A549 (cell line): ENCODE results near the gene TRIAP1. TPM values are rescaled to one million over a fixed set of nuclear protein-coding genes. Genes with fewer than 3 reads are reported as not detected.
A peak's percentile ranks its signal among the peaks of the same experiment; 100 is the strongest.

Experiments
- ATAC-seq, 2 experiments: fragments of 200-7000 bp in 1 of 2; fragments of >200 bp in 1 of 2; cut with Nextera tagmentation in 1 of 2; cut with Tn5 transposase in 1 of 2; 3 replicates each; pipeline versions ENCODE4 v1.8.0 to v1.9.1; 2018 to 2020; ENCODE audit warnings: mild to moderate bottlenecking in 1 of 2, moderate library complexity in 1 of 2
- CTCF ChIA-PET: fragments of 300-600 bp; sonication (Branson Sonifier 250); formaldehyde crosslinking; extraction: SDS; loops from one replicate; lab custom pipeline; 2021; ENCODE audit warnings: antibody characterized with exemption, inconsistent platforms; lab: Yijun Ruan, JAX
- POLR2A ChIA-PET: fragments of 350-600 bp; formaldehyde crosslinking; extraction: SDS; loops from one replicate; lab custom pipeline; 2021; ENCODE audit warnings: antibody characterized with exemption, inconsistent platforms; lab: Yijun Ruan, JAX
- DNase-seq, 2 experiments: peaks; one replicate each; pipeline versions ENCODE4 v3.0.0 to v3.0.0-alpha.2; 2011 to 2016; ENCODE audit warnings: low read depth in 1 of 2, low spot score in 1 of 2
- FAIRE-seq: peaks from 2 replicates; lab custom pipeline; 2011; peaks lifted over from hg19 to GRCh38; lab: Jason Lieb, UNC
- H3K27ac ChIP-seq, 2 experiments: fragments of >200 bp; sonication (Bioruptor Twin); formaldehyde crosslinking; 3 replicates each; pipeline ENCODE4 v1.5.1; 2016 to 2017
- H3K4me1 ChIP-seq: fragments of >200 bp; sonication (Bioruptor Twin); formaldehyde crosslinking; 3 replicates; pipeline ENCODE4 v1.6.1; 2016
- H3K4me2 ChIP-seq: fragments of >200 bp; sonication (Bioruptor Twin); formaldehyde crosslinking; 3 replicates; pipeline ENCODE4 v1.6.1; 2016
- H3K4me3 ChIP-seq: fragments of >200 bp; sonication (Bioruptor Twin); formaldehyde crosslinking; 3 replicates; pipeline ENCODE4 v1.5.1; 2016
- H3K9me3 ChIP-seq: fragments of >200 bp; sonication (Bioruptor Twin); formaldehyde crosslinking; 3 replicates; pipeline ENCODE4 v1.6.1; 2016
- CBX8 ChIP-seq: fragments of 200-600 bp; sonication (generic); IDR thresholded peaks from 2 replicates; pipeline ENCODE4 v1.6.1; 2016
- FOSL2 ChIP-seq, 2 experiments: fragments of 450-650 bp in 1 of 2; fragments of >200 bp in 1 of 2; sonication (Bioruptor Twin) in 1 of 2; formaldehyde crosslinking; IDR thresholded peaks; 2 replicates each; pipeline versions ENCODE4 v1.5.0 to v1.6.1; 2016 to 2020; ENCODE audit warnings: mild to moderate bottlenecking in 1 of 2, moderate library complexity in 1 of 2
- HOXB5 ChIP-seq: fragments of 250-450 bp; sonication (Bioruptor Pico); IDR thresholded peaks from 2 replicates; pipeline ENCODE4 v1.5.0; 2020; ENCODE audit warnings: mild to moderate bottlenecking, moderate library complexity
- JUN ChIP-seq, 2 experiments: fragments of >200 bp; sonication (Bioruptor Twin); formaldehyde crosslinking; IDR thresholded peaks; 2 replicates in 1 of 2; 3 replicates in 1 of 2; pipeline ENCODE4 v1.6.1; 2016 to 2017
- KDM1A ChIP-seq: fragments of 200-600 bp; sonication (generic); IDR thresholded peaks from 2 replicates; pipeline ENCODE4 v1.6.1; 2016; ENCODE audit warnings: low read depth, mild to moderate bottlenecking
- MAZ ChIP-seq: fragments of 150-350 bp; IDR thresholded peaks from 2 replicates; pipeline ENCODE4 v1.6.1; 2014; ENCODE audit warnings: antibody characterized with exemption, low read depth, low read length, borderline replicate concordance
- MYC ChIP-seq: IDR thresholded peaks from 2 replicates; pipeline ENCODE4 v1.6.1; 2012; ENCODE audit warnings: mild to moderate bottlenecking, inconsistent platforms, low read length, improper control_type of control experiment, borderline replicate concordance
- PHF8 ChIP-seq: fragments of 200-600 bp; sonication (generic); IDR thresholded peaks from 2 replicates; pipeline ENCODE4 v1.6.1; 2016; ENCODE audit warnings: low read depth, mild to moderate bottlenecking, antibody characterized with exemption, moderate library complexity, borderline replicate concordance
- POLR2AphosphoS2 ChIP-seq: conservative IDR thresholded peaks from 2 replicates; pipeline ENCODE4 v1.6.1; 2012; ENCODE audit warnings: low read length, improper control_type of control experiment, inconsistent platforms
- RAD21 ChIP-seq, 2 experiments: fragments of >200 bp in 1 of 2; sonication (Bioruptor Twin) in 1 of 2; formaldehyde crosslinking in 1 of 2; IDR thresholded peaks in 1 of 2; conservative IDR thresholded peaks in 1 of 2; 2 replicates in 1 of 2; 3 replicates in 1 of 2; pipeline ENCODE4 v1.6.1; 2012 to 2018; ENCODE audit warnings: inconsistent platforms in 1 of 2
- RARB ChIP-seq: fragments of 250-450 bp; sonication (Bioruptor Pico); IDR thresholded peaks from 2 replicates; pipeline ENCODE4 v1.8.0; 2021; ENCODE audit warnings: mild to moderate bottlenecking, moderate library complexity
- RCOR1 ChIP-seq: fragments of 150-350 bp; IDR thresholded peaks from 2 replicates; pipeline ENCODE4 v1.6.1; 2014; ENCODE audit warnings: antibody characterized with exemption, low read length, low read depth
- RNF2 ChIP-seq: fragments of 200-600 bp; sonication (generic); IDR thresholded peaks from 2 replicates; pipeline ENCODE4 v1.6.1; 2016; ENCODE audit warnings: low read depth, mild to moderate bottlenecking, antibody characterized with exemption, moderate library complexity, borderline replicate concordance
- TFCP2L1 ChIP-seq: fragments of 250-450 bp; sonication (Bioruptor Pico); IDR thresholded peaks from 2 replicates; pipeline ENCODE4 v1.5.0; 2021; ENCODE audit warnings: mild to moderate bottlenecking
- ZFP36 ChIP-seq: fragments of 450-650 bp; IDR thresholded peaks from 2 replicates; pipeline ENCODE4 v1.6.1; 2014; ENCODE audit warnings: borderline replicate concordance; ENCODE audit not compliant: partially characterized antibody
- ZSCAN20 ChIP-seq: fragments of 250-450 bp; sonication (Bioruptor Pico); IDR thresholded peaks from 2 replicates; pipeline ENCODE4 v1.8.0; 2022; ENCODE audit warnings: mild to moderate bottlenecking, moderate library complexity
- WGBS: methylation state at CpG from one replicate; pipeline ENCODE4 v1.1.6; 2017; ENCODE audit errors: missing lambda C conversion rate; 5-methylcytosine and 5-hydroxymethylcytosine counted together
- polyA plus RNA-seq, 4 experiments: library from polyadenylated mRNA; depleted of rRNA in 3 of 4; stranded (reverse); fragments of >200 nt; fragmentation: RNase III in 1 of 4; extraction: RNeasy Plus Mini Kit Qiagen cat#74134 plus additional on column Dnase treatment in 1 of 4; gene quantifications; 2 replicates in 3 of 4; 3 replicates in 1 of 4; pipeline ENCODE4 v1.2.3, GENCODE V29; 2011 to 2017
- TF ChIP-seq, protein P1 (sequence below): fragments of 250-450 bp; sonication (Bioruptor Pico); IDR thresholded peaks from 2 replicates; pipeline ENCODE4 v1.5.0; 2021; ENCODE audit warnings: mild to moderate bottlenecking, moderate library complexity, borderline replicate concordance
- TF ChIP-seq, protein P2 (sequence below): fragments of >200 bp; sonication (Bioruptor Twin); formaldehyde crosslinking; IDR thresholded peaks from 3 replicates; pipeline ENCODE4 v1.6.1; 2016

TRIAP1 gene
- polyA plus RNA-seq, 2 of the 4 experiments (the other 2 are of a cell fraction): 70.9 to 114 TPM

DNA sequence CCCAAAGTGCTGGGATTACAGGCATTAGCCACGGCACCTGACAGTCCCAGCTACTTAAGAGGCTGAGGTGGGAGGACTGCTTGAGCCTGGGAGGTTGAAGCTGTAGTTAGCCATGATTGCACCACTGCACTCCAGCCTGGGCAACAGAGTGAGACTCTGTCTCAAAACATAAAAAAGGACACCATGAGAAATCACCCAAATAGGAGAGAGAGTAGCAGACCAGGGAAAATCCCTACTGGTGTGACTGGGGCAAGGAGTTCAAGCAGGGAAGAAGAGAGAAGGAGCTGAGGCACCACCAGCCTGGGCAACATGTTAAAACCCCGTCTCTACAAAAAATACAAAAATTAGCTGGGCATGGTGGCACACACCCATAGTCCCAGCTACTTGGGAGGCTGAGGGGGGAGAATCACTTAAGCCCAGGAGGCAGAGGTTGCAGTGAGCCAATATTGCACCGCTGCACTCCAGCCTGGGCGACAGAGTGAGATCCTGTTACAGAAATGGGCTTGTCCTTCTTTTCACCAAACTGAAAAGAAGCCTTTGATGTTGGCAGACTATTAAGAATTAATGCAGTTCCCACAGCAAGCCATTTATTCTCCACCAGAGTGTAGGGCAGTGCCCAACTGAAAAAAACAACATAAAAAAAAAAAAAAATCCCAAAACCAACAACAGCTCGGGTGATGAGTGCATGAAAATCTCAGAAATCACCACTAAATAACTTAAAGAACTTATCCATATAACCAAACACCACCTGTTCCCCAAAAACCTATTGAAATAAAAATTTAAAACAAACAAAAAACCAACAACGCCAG is 27.8 kb upstream of the TRIAP1 start:
- TF ChIP-seq JUN (IDR thresholded peaks at IDR 0.05) (no peak), ZSCAN20 (CRISPR knock-in tag) (no peak), KDM1A (no peak), RAD21 (conservative IDR thresholded peaks at IDR 0.05 in 1 of 2, IDR thresholded peaks at IDR 0.05 in 1 of 2) (no peak), HOXB5 (CRISPR knock-in tag) (no peak), ZFP36 (no peak), RNF2 (no peak)
- TF ChIP-seq, protein P1, sequence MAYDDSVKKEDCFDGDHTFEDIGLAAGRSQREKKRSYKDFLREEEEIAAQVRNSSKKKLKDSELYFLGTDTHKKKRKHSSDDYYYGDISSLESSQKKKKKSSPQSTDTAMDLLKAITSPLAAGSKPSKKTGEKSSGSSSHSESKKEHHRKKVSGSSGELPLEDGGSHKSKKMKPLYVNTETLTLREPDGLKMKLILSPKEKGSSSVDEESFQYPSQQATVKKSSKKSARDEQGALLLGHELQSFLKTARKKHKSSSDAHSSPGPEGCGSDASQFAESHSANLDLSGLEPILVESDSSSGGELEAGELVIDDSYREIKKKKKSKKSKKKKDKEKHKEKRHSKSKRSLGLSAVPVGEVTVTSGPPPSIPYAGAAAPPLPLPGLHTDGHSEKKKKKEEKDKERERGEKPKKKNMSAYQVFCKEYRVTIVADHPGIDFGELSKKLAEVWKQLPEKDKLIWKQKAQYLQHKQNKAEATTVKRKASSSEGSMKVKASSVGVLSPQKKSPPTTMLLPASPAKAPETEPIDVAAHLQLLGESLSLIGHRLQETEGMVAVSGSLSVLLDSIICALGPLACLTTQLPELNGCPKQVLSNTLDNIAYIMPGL (CRISPR knock-in tag): no peak
- Histone ChIP-seq H3K9me3 (no peaks in the 10 kb centered on the region), H3K4me2 (peak overlapping the region; percentile 62), H3K4me3 (no peak overlapping the region), H3K4me1 (peaks cover 21% of the 10 kb centered on the region), H3K27ac (peak overlapping the region in 1 of 2 experiments; percentile 13; a peak in 3 of 6 replicates)
- ATAC-seq (no peak), DNase-seq (no peak), FAIRE-seq (no peak)
- WGBS: 70% methylated on average over 6 of the region's 6 CpGs
- ChIA-PET POLR2A (interaction anchor here (0.9 kb wide), 1 partner anchor 22 kb away, joined by 3 read pairs; the partner anchor contains the start of gene DYNLL1), CTCF (interaction anchor here (0.6 to 9.7 kb wide), 9 partner anchors 10 to 147 kb away, joined by 3 to 99 read pairs (median 4); partner anchors contain the start of genes COX6A1, PLA2G1B and POP5)

- ChIA-PET POLR2A (no interaction called here), CTCF (interaction anchor here (0.6 to 9.7 kb wide), 5 partner anchors 8 to 271 kb away, joined by 3 to 99 read pairs (median 4); partner anchors contain the start of genes COX6A1 and RPLP0)
- no peaks in the 10 kb centered on the region for H3K9me3 ChIP-seq
- DNase-seq (no peak), FAIRE-seq (no peak), ATAC-seq (no peak)
- H3K4me3 ChIP-seq: no peak overlapping the region
- TF ChIP-seq RARB (no peak), RCOR1 (no peak), POLR2AphosphoS2 (no peak), CBX8 (no peak), RNF2 (no peak)
- TF ChIP-seq, protein P2, sequence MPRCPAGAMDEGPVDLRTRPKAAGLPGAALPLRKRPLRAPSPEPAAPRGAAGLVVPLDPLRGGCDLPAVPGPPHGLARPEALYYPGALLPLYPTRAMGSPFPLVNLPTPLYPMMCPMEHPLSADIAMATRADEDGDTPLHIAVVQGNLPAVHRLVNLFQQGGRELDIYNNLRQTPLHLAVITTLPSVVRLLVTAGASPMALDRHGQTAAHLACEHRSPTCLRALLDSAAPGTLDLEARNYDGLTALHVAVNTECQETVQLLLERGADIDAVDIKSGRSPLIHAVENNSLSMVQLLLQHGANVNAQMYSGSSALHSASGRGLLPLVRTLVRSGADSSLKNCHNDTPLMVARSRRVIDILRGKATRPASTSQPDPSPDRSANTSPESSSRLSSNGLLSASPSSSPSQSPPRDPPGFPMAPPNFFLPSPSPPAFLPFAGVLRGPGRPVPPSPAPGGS: no peak
- peaks cover 27% of the 10 kb centered on the region for H3K4me1 ChIP-seq
- no peak overlapping the region for H3K27ac ChIP-seq
- no peak overlapping the region for H3K4me2 ChIP-seq
These were observed 26.3 kb upstream of the TRIAP1 start for GRCh38 chr12:120472521-120472920.

- H3K4me1 ChIP-seq: peaks cover 44% of the 10 kb centered on the region
- H3K4me2 ChIP-seq: peak overlapping the region; percentile 90
- WGBS: 78% methylated on average over 23 of the region's 26 CpGs
- no peak for FAIRE-seq
- DNase-seq: peak; percentile 36 to 46
- peak overlapping the region; percentile 80 for H3K4me3 ChIP-seq
- TF ChIP-seq MYC: no peak
- no peak for TF ChIP-seq ZSCAN20 (CRISPR knock-in tag)
- TF ChIP-seq FOSL2 (IDR thresholded peaks at IDR 0.05): no peak
- no peak for TF ChIP-seq FOSL2 (CRISPR knock-in tag; IDR thresholded peaks at IDR 0.05)
- TF ChIP-seq TFCP2L1 (CRISPR knock-in tag): no peak
- no peak for TF ChIP-seq MAZ
- 0 out of 2 replicates have a peak, but pooled peaks have one; percentile 10 for TF ChIP-seq PHF8
- ChIA-PET POLR2A (no interaction called here), CTCF (interaction anchor here (0.7 to 11.1 kb wide), 21 partner anchors 9 to 146 kb away, joined by 3 to 167 read pairs (median 5); partner anchors contain the start of genes COX6A1 and DYNLL1)
- H3K9me3 ChIP-seq: no peaks in the 10 kb centered on the region
- peak overlapping the region; percentile 98 for H3K27ac ChIP-seq
- peak in 1 of 2 experiments; percentile 58; a peak in 5 of 6 replicates for ATAC-seq
These were observed 24.1 kb upstream of the TRIAP1 start for GRCh38 chr12:120470150-120470784.
